ENCODE measurements around the gene SLC37A3.
A peak's percentile ranks its signal among the peaks of the same experiment; 100 is the strongest.

SLC37A3 gene

DNA sequence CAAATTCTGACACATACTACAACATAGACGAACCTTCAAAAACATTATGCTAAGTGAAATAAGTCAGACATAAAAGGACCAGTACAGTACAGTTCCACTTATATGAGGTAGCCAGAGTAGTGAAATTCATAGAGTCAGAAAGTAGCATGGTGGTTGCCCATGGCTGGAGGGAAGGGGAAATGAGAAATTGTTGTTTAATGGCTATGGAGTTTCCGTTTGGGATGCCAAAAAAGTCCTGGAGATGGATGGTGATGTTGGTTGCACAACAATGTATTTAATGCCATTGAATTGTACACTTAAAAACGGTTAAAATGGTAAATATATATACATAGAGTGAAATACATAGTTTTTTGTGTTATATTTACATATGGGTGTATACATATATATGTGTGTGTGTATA is 2.1 kb upstream of the SLC37A3 start:
- DNase-seq, result no peak

GRCh38 chr7:140398821-140399220 is 491 bp upstream of the SLC37A3 start:
- no peak for DNase-seq

- DNase-seq, result no peak
Measured at GRCh38 chr7:140393756-140394306, 4.5 kb downstream of the SLC37A3 start.

GRCh38 chr7:140391634-140392033 is 6.7 kb downstream of the SLC37A3 start:
- no peak for DNase-seq

DNA sequence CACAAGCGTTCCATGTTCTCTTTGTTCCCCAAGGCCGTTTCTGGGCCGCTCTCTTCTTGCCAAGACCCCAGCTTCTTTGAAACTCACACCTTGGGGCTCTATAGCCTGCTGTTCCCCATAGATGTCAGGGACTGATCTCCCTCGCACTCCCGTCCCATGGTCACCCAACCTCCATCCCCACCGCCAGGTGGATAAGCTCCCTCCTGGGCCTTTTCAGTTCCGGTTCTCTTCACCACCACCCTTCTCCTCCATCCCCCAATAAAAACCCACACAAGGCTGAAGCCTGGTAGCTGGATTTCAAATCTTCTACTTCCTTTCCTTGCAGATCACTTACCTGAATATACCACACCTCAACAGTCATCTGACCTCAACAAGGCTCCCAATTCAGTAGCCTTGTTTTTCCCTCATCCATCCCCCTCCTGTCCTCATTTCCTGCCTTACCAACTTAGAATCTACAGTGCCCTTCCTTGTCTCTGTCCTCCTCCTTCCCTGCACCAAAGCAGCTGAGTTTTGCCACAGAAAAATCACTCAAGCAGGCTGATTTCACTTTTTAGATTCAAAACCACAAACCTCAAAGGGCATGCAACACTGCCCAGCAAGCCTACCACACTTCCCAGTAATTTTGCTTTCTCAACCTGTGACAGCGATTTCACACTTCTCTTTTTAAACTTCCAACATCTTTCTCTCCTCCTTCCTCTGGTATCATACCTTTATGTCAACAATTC is 7.7 kb downstream of the SLC37A3 start:
- peak; percentile 67 for DNase-seq

DNA sequence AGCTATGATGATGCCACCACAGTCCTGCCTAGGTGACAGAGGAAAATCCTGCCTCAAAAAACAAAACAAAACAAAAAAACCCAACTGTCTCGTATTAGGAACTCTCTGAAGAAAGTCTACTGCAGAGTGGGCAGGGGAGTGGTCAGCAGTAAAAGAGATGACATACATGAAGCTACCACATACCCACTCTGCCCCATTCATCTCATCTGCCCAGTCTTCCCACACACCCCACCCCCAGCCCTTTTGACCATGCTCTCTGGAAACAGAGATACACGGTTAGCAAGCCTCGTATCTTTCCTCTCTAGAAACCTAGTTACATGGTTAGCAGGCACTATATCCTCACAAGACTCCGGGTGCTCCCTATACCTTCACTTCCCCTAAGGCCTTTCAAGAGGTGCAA is 8.3 kb downstream of the SLC37A3 start:
- no peak for DNase-seq

GRCh38 chr7:140389445-140389844 is 8.9 kb downstream of the SLC37A3 start:
- no peak for DNase-seq

- DNase-seq, result no peak
Measured at GRCh38 chr7:140384894-140385545, 13.3 kb downstream of the SLC37A3 start.

GRCh38 chr7:140383954-140384713 is 14.2 kb downstream of the SLC37A3 start:
- DNase-seq, result no peak

GRCh38 chr7:140375892-140376730 is 22.2 kb downstream of the SLC37A3 start:
- no peak for DNase-seq

- DNase-seq, result no peak
Measured at GRCh38 chr7:140375323-140375722, 23.0 kb downstream of the SLC37A3 start.

DNA sequence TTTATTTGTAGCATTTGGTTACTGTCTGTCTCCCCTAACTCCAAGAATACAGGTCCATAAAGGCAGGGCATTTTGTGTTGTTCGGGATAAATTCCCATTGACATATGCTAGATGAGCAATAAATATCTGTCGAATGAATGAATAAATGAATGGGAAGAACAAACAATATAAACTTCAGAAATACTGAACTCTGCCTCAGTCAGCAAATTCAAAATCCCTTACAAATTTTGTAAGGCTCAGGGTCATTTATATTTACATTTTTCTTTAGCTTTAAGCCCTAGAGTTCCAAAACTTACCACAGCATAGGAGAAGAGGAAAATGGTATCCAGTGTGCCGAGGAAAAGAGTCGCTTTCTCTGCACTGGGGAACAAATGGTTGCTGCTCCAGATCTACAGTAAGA is 29.0 kb downstream of the SLC37A3 start:
- DNase-seq, result no peak

DNA sequence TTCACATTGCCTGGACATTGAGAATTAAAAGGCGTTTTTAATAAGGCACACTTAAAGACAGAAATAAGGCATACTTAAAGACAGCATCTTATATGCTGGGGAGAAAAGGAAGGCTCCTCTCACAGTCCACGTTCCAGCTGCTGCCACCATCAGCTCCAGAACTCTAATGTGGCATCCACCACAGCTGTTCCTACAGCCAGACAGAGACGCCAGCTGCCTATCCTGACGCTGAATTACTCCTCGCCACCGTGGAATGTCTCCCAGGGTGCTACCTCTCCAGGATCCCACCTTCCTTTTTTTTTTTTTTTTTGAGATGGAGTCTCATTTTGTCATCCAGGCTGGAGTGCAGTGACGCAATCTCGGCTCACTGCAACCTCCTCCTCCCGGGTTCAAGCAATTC is 30.8 kb downstream of the SLC37A3 start:
- no peak for DNase-seq

- no peak for DNase-seq
Measured at GRCh38 chr7:140364819-140365218, 33.5 kb downstream of the SLC37A3 start.

DNA sequence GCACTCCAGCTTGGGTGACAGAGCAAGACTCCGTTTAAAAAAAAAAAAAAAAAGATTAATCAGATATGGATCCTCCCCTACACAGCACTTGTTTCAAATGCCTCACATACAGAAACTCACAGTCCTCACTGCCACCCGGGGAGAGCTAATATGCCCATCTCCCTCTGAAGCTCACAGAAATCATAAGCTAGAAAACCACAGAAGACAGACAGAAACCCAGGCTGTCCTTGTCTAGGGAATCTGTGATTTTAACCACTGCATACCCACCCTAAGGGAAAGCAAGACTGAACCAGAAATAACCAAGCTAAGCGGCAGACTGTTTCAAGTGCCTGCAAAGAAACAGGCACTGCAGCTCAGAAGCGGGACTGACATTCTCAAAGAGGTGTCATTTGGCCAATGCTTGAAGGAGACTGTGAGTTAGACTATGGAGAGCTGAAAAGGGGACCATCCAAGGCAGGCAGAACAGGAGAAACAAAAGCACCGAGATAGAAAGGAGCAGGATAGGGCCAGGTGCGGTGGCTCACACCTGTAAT is 37.6 kb downstream of the SLC37A3 start:
- DNase-seq, result no peak

DNA sequence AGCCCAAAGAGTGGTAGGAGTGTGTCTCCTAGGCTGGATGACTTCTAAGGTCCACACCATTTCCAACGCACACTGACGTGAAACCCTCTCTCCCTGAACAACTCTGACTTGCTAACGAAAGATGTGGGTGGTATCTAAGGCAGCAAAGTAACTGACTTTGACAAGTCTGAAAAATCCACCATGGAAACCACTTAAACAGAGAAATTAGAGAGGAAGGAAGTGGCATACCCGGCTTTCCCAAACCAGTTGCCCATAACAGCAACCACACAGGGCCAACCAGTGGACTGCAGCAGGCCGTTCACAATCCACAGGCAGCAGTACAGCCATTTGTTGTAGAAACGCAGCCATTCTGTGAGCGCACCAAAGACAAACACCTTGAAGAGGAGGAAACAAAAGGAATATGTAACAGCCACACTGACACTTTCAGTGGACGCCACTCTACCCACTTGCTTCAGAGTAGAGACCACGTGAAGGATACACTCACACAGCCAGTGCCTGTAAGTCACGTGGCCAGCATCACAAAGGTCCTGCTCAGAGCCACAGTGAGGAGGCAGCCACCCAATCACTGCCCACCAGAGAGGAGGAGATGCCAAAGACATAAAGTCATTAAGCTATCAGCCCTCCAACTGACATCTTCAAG is 39.8 kb downstream of the SLC37A3 start:
- no peak for DNase-seq

DNA sequence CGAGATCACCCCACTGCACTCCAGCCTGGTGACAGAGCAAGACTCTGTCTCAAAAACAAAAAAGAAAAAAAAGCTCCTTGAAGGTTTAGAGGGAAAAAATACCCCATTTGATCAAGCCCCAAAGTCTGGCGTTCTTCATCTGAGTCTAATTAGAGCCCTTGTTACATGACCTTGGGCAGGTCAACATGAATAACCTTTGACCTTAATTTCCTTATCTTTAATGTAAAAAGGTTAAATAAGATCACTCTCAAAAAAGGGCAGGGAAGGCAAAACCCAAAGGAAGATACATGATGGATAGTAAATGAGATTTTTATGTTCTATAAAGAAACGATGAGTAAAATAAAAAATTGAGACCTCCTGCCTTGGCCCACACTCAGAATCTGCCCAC is 40.3 kb downstream of the SLC37A3 start:
- DNase-seq, result no peak

DNA sequence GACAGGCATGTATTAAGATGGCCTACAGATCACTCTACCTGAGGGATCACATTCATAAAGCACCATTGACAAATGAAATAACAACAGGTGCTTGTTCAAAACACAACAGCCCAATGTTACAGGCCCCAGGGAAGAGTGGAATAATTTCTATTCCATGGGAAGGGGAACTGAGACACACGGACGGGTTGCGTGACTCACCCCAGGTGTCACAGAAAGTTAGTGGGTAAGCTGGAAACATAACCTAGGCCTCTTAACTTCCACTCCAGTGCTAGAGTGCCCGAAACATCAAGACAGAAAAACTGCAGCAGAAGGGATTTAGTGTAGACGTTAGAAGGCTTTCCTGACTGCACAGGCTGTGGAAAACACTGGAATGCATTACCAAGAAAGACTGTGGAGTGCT is 48.3 kb downstream of the SLC37A3 start:
- DNase-seq, result no peak

DNA sequence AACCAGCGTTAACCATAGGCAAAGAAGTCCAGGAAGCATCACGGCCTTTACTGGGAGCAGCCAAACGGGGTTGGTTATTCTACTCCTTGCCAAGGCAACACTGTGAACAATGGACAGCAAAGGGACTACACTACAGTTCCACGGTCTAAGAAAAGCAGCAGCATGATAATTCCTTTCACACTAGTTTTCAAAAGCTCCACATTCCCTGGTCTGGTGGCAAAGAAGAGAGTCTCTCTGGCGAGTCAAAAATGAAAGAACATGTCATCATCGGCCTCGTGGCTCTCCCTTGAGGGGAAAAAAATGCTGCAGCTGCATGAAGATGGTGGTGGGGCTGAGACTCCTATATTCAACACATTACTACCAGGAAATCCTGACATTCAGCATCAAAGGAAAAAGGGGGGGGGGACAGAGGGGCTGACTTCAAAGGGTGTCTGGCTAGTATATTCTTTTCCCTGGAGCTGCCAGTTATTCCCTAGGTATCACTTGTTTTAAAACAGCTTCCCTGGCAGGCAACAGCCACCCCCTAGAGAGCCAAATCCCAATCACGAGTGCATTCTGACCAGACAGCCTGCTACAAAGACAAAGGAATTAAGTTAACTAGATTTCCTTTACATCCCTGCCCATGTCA is 49.1 kb downstream of the SLC37A3 start:
- no peak for DNase-seq

DNA sequence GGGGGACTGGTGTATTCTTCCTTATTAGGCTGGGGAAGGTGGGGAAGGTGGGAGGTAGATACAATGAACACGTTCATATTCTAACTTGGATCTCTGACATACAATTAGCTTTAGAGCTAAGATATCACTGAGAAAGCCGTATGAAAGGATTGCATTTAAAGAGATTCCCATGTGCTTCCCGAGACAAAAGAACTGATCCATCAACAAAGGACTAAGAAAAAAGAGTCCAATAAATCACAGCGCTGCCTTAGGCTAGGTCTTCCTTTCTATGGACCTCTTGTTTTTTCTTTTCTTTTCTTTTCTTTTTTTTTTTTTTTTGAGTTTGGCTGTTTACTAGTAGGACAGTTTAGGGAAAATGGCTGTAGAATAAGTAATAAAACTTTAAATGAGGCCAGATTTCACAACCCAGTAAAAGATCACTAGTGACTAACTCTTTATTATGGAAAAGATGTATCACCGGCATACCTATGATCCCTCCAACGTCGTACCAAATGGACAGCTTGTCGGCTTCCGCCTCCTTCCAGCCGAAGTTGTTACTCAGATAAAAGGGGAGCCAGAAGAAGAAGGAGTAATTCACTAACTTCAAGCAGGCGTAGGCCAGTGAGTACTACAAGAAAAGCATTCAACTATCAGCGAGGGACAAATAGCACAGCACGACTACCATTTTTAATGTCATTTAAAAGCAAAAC is 50.0 kb downstream of the SLC37A3 start:
- no peak for DNase-seq

DNA sequence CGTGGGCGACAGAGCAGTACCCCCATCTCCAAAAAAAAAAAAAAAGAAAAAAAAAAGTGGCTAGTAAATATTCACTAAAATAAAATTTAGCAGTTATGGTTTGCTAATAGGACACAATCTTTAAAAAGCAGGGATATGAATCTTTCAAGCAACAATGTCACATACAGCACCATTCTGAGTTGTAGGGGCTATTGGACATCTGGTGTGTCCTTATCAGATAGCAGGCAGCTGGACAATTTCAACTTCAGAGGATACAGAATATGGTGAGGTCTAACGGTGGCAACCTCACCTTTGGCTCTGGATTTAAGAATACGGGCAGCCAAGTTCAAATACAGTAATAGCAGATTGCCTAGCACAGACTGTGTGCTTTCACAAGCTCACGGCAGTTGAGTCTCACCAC is 51.1 kb downstream of the SLC37A3 start:
- no peak for DNase-seq

Data from RPMI8226 (cell line).